ENCODE measurements around the gene NTN3.
"Not testable (repeated sequence)": the region's sequence is repeated elsewhere in the genome, so short reads cannot be mapped to it uniquely, and the experiment has no call there.

Gene NTN3

GRCh38 chr16:2471016-2471652 is at the start of gene NTN3:
Gene NTN3 (plus strand): TSS chr16:2471297. CDS start chr16:2471702, 405 bp downstream.
- no peak for FAIRE-seq

GRCh38 chr16:2422123-2422867 is 48.8 kb upstream of the NTN3 start:
- FAIRE-seq = no peak

- FAIRE-seq = no peak
Measured at GRCh38 chr16:2424061-2425007, 46.8 kb upstream of the NTN3 start.

- FAIRE-seq = no peak
Measured at GRCh38 chr16:2425008-2425518, 46.0 kb upstream of the NTN3 start.

DNA sequence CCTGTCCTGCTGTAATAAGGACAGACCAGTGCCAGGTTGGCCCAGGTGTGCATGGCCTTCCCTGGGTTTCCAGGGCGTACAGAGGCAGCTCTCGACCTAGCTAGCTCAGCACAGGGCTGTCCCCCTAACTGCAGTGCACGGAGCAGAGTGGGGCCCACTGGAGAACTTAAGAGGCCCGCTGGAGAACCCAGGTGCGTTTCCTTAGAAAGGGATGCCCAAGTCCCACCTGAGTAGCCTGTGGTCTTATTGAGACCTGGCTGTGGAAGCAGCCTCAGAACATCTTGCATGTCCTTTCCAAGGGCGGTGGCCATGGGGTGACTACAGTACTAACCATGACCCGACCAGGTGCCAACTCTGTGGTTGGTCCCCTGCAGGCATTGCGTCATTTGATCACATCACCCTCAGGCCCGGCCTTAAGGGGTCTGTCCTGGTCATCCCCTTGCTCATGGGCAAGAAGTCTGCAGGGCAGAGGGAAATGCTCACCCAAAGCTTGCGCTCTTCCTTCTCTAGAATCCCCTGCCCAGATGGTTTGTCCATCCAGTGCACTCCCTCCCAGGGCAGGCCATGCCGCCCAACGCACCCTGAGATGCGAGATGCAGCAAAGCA is 45.2 kb upstream of the NTN3 start:
- FAIRE-seq = no peak

- FAIRE-seq = no peak
Measured at GRCh38 chr16:2426941-2427361, 44.1 kb upstream of the NTN3 start.

DNA sequence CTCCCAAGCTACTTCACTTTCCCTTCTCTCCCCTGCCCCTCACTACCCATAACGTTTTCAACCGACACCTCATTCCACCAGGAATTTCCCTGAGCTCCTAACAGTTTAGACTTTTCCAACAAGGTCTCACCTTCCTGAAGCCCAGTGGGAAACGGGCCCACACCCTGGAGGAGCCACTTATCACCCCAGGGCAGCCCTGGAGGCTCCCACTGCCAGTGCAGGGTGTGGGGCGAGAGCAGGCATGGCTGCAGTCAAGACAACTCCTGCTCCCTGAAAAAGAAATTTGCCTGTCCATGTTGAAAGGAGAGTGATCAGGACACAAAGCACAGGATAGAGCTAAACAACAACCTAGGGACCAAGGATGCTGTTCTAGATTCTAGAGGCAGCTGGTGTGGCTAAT is 43.6 kb upstream of the NTN3 start:
- no peak for FAIRE-seq

GRCh38 chr16:2428051-2428783 is 42.9 kb upstream of the NTN3 start:
- no peak for FAIRE-seq

- FAIRE-seq = no peak
Measured at GRCh38 chr16:2428784-2429033, 42.4 kb upstream of the NTN3 start.

- FAIRE-seq = no peak
Measured at GRCh38 chr16:2429034-2429770, 41.9 kb upstream of the NTN3 start, which contains the start of gene CCNF. Gene CCNF (plus strand): TSS chr16:2429447. CDS start chr16:2429482, 35 bp downstream.

DNA sequence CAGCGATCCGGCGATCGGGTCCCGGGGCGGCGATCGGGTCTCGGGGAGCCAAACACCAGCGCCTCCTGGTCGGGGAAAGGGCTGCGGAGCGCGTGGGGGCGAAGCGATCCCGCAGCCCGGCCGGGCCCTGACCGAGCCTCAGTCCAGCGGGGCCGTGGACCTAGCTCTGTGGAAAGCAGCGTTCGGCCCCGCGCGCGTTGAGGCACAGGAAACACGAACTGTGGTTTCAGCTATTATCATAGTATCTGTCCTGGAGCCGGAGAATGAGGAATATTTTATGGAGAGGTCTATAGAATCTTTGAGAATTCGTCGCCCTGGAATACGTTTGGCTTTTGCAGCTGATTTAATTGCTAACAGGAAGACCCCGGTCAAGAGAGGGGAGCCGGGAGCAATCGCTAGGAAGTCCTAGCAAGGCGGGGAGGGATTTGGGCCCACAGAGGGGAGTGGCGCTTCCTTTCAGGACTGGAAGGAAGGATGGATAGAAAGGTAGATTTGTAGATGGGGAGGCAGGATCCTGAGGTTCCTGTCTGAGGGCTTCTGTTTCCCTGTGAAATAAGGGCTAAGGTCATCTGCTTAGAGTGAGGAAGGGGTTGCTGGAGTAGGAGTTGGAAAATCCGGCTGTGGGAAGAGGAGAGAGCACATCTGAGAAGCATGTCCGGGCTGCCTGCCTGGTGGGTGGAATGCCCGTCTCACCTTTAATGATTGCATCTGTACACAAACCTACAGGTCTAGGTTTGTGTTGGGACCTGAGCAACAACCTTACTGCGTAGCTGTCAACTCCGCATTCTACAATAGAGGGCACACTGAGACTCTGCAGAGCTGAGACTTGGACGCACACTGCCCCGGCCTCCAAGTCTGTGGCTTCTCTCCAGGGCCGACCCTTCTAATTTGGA is 41.1 kb upstream of the NTN3 start:
- no peak for FAIRE-seq

GRCh38 chr16:2432286-2432685 is 38.8 kb upstream of the NTN3 start:
- no peak for FAIRE-seq

DNA sequence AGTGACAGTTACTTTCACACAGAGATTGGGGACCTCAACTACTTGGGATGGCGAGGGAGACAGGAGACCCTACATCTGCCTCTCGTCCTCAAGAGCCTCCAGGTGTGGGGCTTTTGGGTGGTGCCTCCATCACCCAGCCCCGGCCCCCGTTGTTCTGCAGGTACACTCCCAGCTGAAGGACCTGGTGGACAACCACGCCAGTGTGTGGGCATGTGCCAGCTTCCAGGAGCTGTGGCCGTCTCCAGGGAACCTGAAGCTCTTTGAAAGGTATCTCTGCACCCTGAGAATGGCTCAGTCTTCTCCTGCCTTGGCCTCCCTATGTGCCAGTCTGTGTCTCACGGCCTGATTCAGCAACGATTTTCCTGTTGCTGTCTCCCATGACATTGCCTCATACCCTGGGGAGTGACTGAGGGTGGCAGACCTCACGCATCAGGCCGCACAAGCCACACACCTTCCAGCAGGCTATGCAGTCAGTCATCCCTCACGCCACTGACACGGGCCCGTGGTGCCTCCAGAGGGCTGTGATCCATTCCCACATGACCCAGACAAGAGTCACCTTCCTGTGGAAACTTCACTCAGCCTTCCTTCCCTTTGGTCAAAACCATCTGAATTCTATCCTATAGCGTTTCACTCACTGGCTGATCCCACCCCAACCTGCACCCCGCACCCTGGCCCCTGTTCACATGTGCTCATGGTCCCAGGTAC is 38.1 kb upstream of the NTN3 start:
- FAIRE-seq = no peak

GRCh38 chr16:2435236-2435635 is 35.9 kb upstream of the NTN3 start:
- FAIRE-seq = not testable (repeated sequence)

DNA sequence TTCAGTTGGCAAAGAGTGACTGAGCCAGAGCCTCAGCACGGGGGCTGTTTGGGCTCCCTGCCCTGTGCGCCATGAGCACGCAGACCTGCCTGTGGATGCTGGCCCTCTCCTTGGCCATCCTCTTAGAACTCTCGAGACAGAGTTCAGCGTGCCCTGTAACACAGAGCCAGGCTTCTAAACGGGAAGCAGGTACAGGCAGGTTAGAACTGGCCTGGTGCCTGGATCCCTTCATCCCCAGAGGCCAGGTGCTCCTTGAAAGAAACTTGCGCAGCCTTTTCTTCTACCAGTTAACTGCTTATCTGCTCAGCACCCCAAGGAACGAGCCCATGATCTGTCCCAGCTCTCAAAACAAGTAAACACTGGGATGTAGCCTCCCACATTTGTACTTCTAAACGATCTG is 35.0 kb upstream of the NTN3 start:
- FAIRE-seq = no peak

DNA sequence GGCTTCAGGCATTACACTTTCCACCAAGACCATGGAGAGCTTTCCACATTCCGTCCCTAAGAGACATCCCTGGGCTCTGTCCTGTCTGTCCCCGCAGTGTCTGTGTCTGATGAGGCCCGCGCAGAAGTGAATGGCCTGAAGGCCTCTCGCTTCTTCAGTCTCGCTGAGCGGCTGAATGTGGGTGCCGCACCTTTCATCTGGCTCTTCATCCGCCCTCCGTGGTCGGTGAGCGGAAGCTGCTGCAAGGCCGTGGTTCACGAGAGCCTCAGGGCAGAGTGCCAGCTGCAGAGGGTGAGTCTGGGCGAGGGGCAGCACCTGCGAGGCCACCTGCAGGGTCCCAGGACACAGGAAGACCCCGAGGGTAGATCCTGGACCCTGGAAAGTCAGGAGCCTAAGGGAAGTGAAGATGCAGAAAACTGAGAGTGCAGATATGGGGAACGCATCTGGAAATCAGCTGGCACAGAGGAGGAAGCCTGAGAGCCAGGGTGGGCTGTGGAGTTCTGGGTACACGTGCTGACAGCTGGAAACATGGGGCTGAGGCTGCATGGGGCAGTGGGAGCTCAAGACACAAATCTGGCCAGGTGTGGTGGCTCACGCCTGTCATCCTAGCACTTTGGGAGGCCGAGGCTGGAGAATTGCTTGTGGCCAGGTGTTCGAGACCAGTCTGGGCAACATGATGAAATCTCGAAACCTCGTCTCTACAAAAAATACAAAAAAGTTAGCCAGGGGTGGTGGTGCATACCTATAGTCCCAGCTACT is 33.9 kb upstream of the NTN3 start:
- no peak for FAIRE-seq

DNA sequence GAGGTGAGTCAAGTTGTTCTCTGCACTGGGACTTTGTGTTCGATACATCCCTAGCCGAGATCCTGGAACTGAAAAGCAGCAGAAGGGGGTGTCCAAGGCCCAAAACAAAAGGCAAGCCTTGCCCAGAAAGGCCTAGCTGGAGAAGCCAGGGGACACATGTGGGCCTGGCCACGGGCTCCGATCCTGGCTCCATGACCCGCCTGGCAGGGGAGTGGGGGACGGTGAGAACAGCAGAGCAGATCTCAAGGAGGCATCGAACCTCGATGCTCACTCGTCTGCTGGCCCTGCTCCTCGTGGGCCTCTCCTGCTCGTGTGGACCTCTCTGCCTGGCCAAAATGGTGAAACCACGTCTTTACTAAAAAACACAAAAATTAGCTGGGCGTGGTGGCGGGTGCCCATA is 33.0 kb upstream of the NTN3 start:
- no peak for FAIRE-seq

GRCh38 chr16:2439598-2439997 is 31.5 kb upstream of the NTN3 start:
- no peak for FAIRE-seq
